GM18951 (cell line): Measurements from ENCODE around the gene HASPIN.

Experiments used
- POLR2A ChIP-seq: IDR thresholded peaks from 4 replicates; pipeline ENCODE4 v1.6.1; 2011; ENCODE audit warnings: mild to moderate bottlenecking; ENCODE audit not compliant: insufficient read length, insufficient read depth; ENCODE audit errors: extremely low read depth
- in situ Hi-C: fragments of 300-500 bp; cut with MboI; formaldehyde crosslinking; loops from one replicate; pipeline ENCODE4 v1.12.0; 2022; ENCODE audit warnings: low sequenced_read_pairs, mixed read lengths, inconsistent platforms; ENCODE audit not compliant: unreplicated experiment

The HASPIN gene

GRCh38 chr17:3755335-3756030 is 31.8 kb downstream of the HASPIN start:
- no peak for TF ChIP-seq POLR2A
- in situ Hi-C loops: no loop called here

DNA sequence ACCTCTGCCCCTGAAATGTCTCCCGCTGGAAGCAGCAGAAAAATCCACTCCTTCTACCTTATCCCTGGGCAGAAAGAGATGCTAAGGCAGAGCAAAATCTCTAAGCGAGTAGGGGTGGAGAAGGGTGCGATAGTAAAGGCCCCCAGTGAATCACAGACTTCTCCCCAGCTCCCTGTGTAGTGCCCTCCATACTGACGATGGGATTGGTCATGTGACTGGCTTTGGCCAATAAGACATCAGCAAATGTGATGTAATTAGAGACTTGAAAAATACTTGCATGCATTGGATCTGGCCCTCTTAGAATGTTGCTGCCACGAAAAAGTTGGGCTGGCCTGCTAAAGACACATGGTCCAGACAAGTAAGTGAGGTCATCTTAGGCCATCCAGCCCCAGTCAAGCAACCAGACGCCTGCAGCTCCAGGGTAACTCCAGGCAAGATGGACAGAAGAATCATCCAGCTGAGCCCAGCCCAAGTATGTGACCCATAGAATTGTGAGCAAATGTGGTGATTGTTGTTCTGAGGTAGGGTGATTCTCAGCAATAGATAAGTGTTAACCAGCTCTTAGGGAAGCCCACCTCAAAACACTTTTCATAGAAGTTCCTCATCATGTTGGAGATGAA is 36.0 kb downstream of the HASPIN start:
- TF ChIP-seq POLR2A: no peak
- in situ Hi-C loops: no loop called here

DNA sequence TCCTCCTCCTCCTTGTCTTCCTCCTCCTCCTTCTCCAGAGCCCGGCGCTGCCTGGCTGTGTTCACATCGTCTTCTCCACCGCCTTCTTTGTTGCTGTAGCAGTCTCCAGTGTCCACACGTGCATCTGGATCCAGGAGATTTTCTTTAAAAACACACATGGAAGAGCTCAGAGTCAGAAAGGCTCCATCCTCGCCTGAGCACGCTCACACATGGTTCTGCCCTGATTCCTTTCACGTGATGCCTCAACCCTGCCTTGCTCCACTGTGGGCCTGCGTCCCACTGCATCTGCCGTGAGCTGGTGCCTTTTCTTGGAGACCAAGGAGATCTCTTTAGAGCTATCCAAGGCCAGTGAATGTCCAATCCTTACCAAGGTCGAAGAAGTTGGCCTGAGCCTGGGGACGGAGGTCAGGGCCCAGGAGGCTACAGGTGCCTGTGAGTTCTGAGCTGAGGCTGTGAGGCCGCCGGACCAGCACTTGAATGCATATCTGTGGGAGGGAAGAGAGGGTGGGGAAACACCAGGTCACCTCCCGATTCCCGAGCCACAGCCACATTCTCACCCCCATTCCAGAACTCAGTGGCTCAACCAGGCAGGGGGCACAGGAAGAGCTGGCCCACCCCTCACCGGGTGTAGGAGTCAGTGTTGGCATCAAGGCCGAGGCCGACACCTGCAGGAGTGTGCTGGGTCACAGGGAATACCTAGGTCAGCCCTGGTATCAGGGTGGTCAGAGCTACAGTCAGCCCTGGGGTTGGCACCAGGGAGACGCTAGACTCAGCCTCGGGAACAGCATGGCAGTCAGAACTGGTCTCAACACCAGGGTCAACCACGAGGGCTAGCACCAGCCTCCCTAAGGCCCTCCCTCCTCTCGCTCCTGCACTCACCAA is 37.6 kb downstream of the HASPIN start:
- in situ Hi-C loops: no loop called here

GRCh38 chr17:3761918-3762380 is 38.2 kb downstream of the HASPIN start:
- TF ChIP-seq POLR2A: no peak
- in situ Hi-C loops: no loop called here

More for the DNA sequence above, 37.6 kb downstream of the HASPIN start:
- no peak for TF ChIP-seq POLR2A

GRCh38 chr17:3762922-3763776 is 39.4 kb downstream of the HASPIN start:
- in situ Hi-C loops: no loop called here
- no peak for TF ChIP-seq POLR2A

GRCh38 chr17:3763777-3764170 is 40.1 kb downstream of the HASPIN start:
- in situ Hi-C loops: no loop called here
- TF ChIP-seq POLR2A: no peak

DNA sequence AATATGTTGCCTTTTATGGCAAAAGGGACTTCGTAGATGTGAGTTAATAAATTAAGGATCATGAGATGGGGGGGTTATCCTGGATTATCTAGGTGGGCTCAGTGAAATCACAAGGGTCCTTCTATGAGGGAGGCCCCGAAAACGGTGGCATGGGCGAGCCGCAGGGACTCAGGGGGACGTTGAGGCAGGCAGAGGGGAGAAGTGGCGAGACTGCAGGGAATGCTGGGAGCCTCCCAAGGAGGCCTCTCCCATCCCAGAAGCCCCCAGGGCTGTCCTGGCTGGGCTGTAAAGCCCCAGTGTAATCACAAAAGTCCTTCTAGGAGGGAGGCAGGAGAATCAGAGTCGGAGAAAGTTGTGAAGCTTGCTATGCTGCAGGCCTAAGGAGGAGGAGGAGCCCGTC is 42.3 kb downstream of the HASPIN start:
- TF ChIP-seq POLR2A: no peak
- in situ Hi-C loops: no loop called here

DNA sequence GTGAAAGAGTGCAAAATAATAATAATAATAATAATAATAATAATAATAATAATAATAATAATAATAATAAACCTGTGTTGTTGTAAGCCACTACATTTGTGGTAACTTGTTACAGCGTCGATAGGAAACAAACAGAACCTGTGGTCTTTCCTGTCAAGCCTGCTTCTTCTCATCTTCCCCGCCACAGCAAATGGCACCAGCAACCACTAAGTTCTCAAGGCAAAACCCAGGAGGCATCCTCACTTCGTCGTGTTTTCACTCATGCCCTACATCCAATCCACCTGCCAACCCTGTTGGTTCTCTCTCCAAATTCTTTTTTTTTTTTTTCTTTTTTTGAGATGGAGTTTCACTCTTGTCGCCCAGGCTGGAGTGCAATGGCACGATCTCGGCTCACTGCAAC is 43.1 kb downstream of the HASPIN start:
- no peak for TF ChIP-seq POLR2A
- in situ Hi-C loops: no loop called here

GRCh38 chr17:3768341-3768740 is 44.6 kb downstream of the HASPIN start:
- in situ Hi-C loops: no loop called here
- no peak for TF ChIP-seq POLR2A

DNA sequence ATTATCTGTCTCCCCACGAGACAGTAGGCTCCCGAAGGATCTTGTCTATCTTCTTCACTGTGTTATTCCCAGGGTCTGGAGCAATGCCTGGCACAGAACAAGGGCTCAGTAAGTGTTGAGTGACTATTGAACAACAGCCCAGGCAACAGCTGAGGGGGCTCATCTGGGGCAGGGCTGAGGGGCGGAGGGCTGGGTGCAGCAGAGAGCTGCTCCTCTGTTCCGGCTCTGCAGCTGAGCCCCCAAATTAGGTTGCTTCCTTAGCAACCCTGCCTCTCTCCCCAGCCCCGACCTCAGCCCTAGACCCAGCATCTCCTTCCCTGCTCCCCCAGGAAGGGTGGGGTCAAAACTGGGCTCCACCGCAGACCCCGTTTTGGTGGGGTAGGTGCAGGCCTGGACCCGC is 45.1 kb downstream of the HASPIN start:
- in situ Hi-C loops: no loop called here

DNA sequence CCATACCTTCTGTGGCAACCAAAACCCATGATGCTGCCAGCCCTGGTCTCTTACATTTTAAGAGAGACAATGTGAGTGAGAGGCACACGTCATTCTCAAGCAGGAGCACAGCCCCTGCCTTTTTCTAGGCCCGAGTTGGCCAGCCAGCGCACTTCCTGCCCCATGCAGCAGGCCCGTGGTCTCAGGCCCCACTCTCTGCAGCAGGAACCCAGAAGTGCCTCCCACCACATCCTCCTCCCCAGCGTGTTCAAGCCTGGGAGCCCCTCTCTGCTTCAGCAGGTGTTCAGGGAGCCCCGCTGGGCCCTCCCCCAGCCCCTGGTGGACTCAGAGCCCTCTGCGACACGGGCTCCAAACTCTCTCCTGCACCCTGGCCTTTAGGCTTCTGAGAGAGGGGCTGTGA is 46.8 kb downstream of the HASPIN start:
- in situ Hi-C loops: no loop called here
- no peak for TF ChIP-seq POLR2A

More for the DNA sequence above, 45.1 kb downstream of the HASPIN start:
- no peak for TF ChIP-seq POLR2A

DNA sequence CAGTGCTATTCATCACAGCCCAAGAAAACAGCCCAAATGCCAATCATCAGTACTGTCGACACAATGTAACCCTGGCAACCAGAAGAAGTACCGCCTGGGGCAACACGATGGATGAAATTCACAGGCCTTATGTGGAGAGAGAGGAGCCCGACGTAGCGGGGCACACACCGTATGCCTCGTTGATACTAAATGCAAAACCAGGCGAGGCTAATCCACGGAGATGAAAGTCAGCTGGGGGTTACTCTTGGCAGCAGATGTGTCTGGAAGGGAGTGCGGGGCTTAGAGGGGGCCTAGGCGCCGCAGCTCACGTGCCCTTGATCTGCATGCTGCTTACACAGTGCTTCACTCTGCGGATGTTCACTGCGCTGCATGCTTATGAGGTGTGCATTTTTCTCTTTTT is 47.4 kb downstream of the HASPIN start:
- in situ Hi-C loops: no loop called here
- TF ChIP-seq POLR2A: no peak

GRCh38 chr17:3772764-3773163 is 49.1 kb downstream of the HASPIN start:
- no peak for TF ChIP-seq POLR2A
- in situ Hi-C loops: no loop called here

DNA sequence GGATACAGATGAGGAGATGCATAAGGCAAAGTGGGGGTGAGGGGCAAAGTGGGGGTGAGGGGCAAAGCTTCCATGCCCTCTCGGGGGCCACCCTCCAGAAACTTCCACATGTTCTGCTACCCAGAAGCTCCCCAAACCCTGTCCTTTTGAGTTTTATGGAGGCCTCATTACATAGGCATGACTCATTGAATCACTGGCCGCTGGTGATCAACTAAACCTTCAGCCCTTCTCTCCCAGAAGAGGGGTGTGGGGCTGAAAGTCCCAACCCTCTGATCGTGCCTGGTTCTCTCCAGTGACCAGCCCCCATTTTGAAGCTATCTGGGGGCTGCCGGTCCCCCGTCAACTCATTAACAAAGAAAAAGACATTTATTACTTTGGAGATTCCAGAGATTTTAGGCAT is 49.8 kb downstream of the HASPIN start:
- TF ChIP-seq POLR2A: no peak
- in situ Hi-C loops: no loop called here
